Measurements from ENCODE around the gene CGRRF1. TPM values are rescaled to one million over a fixed set of nuclear protein-coding genes. Genes with fewer than 3 reads are reported as not detected.

CGRRF1 gene
- total RNA-seq, 2 experiments from 2014 or later = 9.6 to 10.0 TPM

- Mint-ChIP-seq H3K4me1 (ENCODE audit: low read depth) (peaks cover 56% of the 10 kb centered on the region), H3K27ac (peak overlapping the region; percentile 75), H3K9me3 (no peaks in the 10 kb centered on the region), H3K27me3 (no peaks in the 10 kb centered on the region), H3K4me3 (peak overlapping the region; percentile 88), H3K36me3 (ENCODE audit: low read depth) (peaks cover 26% of the 10 kb centered on the region)
- POLR2A ChIA-PET = interaction anchor here (1.2 to 2.7 kb wide), 3 partner anchors 22 to 48 kb away, joined by 3 to 8 read pairs (median 4); partner anchors contain the start of gene CGRRF1
- CTCF ChIA-PET = interaction anchor here (1.2 to 2.7 kb wide), 3 partner anchors 45 to 288 kb away, joined by 4 to 8 read pairs (median 6); partner anchors contain the start of genes CNIH1 and SAMD4A
- DNase-seq (no peak), ATAC-seq (no peak)
- intact Hi-C loops (cut with micrococcal nuclease) = loop anchor here (5.0 kb wide), 1 partner anchor 44 kb away; the partner anchor contains the start of gene CNIH1
- TF ChIP-seq CTCF (IDR thresholded peaks at IDR 0.05) = no peak
These were observed 23.0 kb upstream of the CGRRF1 start for GRCh38 chr14:54486685-54487084.

GRCh38 chr14:54487771-54488170 is 21.9 kb upstream of the CGRRF1 start:
- ChIA-PET POLR2A (interaction anchor here (0.7 to 2.7 kb wide), 6 partner anchors 8 to 91 kb away, joined by 3 to 8 read pairs (median 4); partner anchors contain the start of genes CDKN3 and CGRRF1), CTCF (interaction anchor here (1.0 to 3.2 kb wide), 8 partner anchors 21 to 724 kb away, joined by 3 to 12 read pairs (median 4); partner anchors contain the start of genes CDKN3, CGRRF1, CNIH1 and SAMD4A)
- ATAC-seq = no peak
- Mint-ChIP-seq H3K4me3 (peak overlapping the region; percentile 88), H3K27ac (peak overlapping the region; percentile 92), H3K4me1 (ENCODE audit: low read depth) (peaks cover 52% of the 10 kb centered on the region), H3K27me3 (no peaks in the 10 kb centered on the region), H3K36me3 (ENCODE audit: low read depth) (peaks cover 20% of the 10 kb centered on the region), H3K9me3 (no peaks in the 10 kb centered on the region)
- no peak for DNase-seq
- intact Hi-C loops (cut with micrococcal nuclease) = loop anchor here (5.0 kb wide), 1 partner anchor 45 kb away; the partner anchor contains the start of gene CNIH1
- no peak for TF ChIP-seq CTCF (IDR thresholded peaks at IDR 0.05)

DNA sequence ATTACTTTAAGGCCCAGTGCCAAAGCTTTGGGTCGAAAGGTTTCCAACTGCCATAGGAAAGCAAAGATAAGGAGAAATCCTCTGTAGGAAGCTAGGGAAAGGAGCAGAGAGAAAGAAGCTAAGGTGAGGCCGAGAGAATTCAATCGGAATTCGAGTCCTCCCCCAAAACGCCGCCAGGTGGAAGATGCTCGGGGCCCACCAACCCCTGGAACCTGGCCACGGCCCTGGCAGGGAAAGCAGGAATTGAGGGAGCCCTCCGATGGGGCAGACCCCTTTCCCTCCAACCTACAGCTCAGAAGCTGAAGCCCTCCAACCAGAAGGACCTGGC is 21.4 kb upstream of the CGRRF1 start:
- no peak for DNase-seq
- no peaks in the 10 kb centered on the region for H3K27me3 Mint-ChIP-seq
- H3K9me3 Mint-ChIP-seq = no peaks in the 10 kb centered on the region
- POLR2A ChIA-PET = interaction anchor here (0.7 to 2.7 kb wide), 6 partner anchors 9 to 60 kb away, joined by 3 to 8 read pairs (median 3); partner anchors contain the start of gene CGRRF1
- TF ChIP-seq CTCF (IDR thresholded peaks at IDR 0.05) = no peak
- CTCF ChIA-PET = interaction anchor here (1.0 to 3.2 kb wide), 7 partner anchors 21 to 724 kb away, joined by 3 to 12 read pairs (median 3); partner anchors contain the start of genes CDKN3, CGRRF1 and CNIH1
- H3K4me1 Mint-ChIP-seq (ENCODE audit: low read depth) = peaks cover 49% of the 10 kb centered on the region
- peaks cover 16% of the 10 kb centered on the region for H3K36me3 Mint-ChIP-seq (ENCODE audit: low read depth)
- ATAC-seq = no peak
- intact Hi-C loops (cut with micrococcal nuclease) = loop anchor here (5.0 kb wide), 1 partner anchor 46 kb away; the partner anchor contains the start of gene CNIH1
- peak overlapping the region; percentile 88 for H3K4me3 Mint-ChIP-seq
- H3K27ac Mint-ChIP-seq = peak overlapping the region; percentile 92

GRCh38 chr14:54488646-54489317 is 20.9 kb upstream of the CGRRF1 start, which contains the start of gene GMFB:
TSS of gene GMFB (minus strand) at chr14:54488980. CDS start at chr14:54488927, 53 bp downstream.
- H3K4me1 Mint-ChIP-seq (ENCODE audit: low read depth) = peaks cover 44% of the 10 kb centered on the region
- POLR2A ChIA-PET = interaction anchor here (0.8 to 2.7 kb wide), 5 partner anchors 9 to 53 kb away, joined by 3 to 8 read pairs (median 3); partner anchors contain the start of gene CGRRF1
- peak; percentile 96 for ATAC-seq
- CTCF ChIA-PET = interaction anchor here (0.6 to 3.2 kb wide), 6 partner anchors 20 to 723 kb away, joined by 3 to 12 read pairs (median 4); partner anchors contain the start of genes CGRRF1 and CNIH1
- DNase-seq = peak; percentile 92
- peak within 1 kb of the TSS; percentile 92 for H3K27ac Mint-ChIP-seq
- intact Hi-C loops (cut with micrococcal nuclease) = loop anchor here (5.0 kb wide), 1 partner anchor 46 kb away; the partner anchor contains the start of gene CNIH1
- H3K9me3 Mint-ChIP-seq = no peaks in the 10 kb centered on the region
- H3K4me3 Mint-ChIP-seq = peak within 1 kb of the TSS; percentile 88
- H3K36me3 Mint-ChIP-seq (ENCODE audit: low read depth) = peaks cover 11% of the 10 kb centered on the region
- no peaks in the 10 kb centered on the region for H3K27me3 Mint-ChIP-seq
- TF ChIP-seq CTCF (IDR thresholded peaks at IDR 0.05) = peak; percentile 37

Measured in activated CD8-positive, alpha-beta T cell treated with anti-CD3 and anti-CD28 coated beads for 36 hours (primary cell).